Body of pancreas (tissue), 4 donors: ENCODE data around the gene CS.

Source experiments
- POLR2A ChIP-seq, 3 donors: fragments of 450-650 bp; IDR thresholded peaks; one replicate each; pipeline ENCODE4 v1.6.1; 2016; ENCODE audit warnings: antibody characterized with exemption in 3 of 3, mild to moderate bottlenecking in 2 of 3
- TF ChIP-seq, protein P1 (sequence below), 7 experiments: fragments of 450-650 bp in 4 of 7; fragments of 200-600 bp in 3 of 7; sonication (generic) in 3 of 7; IDR thresholded peaks; one replicate each; pipeline ENCODE4 v1.5.1; 2016 to 2019; ENCODE audit warnings: antibody characterized with exemption in 7 of 7

DNA sequence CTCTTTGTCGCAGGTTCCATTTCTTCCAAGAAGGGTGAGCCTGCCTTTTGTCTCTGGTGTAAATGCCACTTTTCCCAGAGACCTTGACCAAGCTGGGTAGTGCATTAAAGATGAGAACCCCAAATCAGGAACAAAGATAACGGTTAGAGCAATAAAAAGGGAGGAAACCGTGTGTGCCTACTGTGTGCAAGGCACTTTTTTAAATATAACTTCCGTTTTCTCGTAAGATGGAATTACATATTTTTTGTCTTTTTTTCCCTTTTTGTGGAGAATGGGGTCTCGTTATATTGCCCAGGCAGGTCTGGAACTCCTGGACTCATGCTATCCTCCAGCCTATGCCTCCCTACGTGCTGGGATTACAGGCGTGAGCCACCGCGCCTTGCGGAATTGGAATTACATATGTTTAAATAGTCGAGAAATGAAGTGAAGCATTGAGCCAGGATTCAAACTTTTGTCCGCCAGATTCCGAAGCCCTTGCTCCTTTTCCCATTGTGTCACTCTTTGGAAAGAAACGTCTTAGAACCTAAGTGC lies 76.5 kb downstream of the CS start:
- TF ChIP-seq, protein P1, sequence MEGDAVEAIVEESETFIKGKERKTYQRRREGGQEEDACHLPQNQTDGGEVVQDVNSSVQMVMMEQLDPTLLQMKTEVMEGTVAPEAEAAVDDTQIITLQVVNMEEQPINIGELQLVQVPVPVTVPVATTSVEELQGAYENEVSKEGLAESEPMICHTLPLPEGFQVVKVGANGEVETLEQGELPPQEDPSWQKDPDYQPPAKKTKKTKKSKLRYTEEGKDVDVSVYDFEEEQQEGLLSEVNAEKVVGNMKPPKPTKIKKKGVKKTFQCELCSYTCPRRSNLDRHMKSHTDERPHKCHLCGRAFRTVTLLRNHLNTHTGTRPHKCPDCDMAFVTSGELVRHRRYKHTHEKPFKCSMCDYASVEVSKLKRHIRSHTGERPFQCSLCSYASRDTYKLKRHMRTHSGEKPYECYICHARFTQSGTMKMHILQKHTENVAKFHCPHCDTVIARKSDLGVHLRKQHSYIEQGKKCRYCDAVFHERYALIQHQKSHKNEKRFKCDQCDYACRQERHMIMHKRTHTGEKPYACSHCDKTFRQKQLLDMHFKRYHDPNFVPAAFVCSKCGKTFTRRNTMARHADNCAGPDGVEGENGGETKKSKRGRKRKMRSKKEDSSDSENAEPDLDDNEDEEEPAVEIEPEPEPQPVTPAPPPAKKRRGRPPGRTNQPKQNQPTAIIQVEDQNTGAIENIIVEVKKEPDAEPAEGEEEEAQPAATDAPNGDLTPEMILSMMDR (IDR thresholded peaks at IDR 0.05): no peak
- TF ChIP-seq POLR2A (IDR thresholded peaks at IDR 0.05): peak in 1 of 3 donors; percentile 62
